Naive B cell (primary cell): ENCODE data around the gene LMNTD2. TPM values are rescaled to one million over a fixed set of nuclear protein-coding genes. Genes with fewer than 3 reads are reported as not detected.

Experiments
- ATAC-seq, 2 donors: fragments of 150-1000 bp; cut with Tn5 transposase; 2 replicates each; pipeline ENCODE4 v1.10.0; 2021; ENCODE audit warnings: low read depth in 2 of 2, mild to moderate bottlenecking in 2 of 2, moderate library complexity in 2 of 2
- DNase-seq: peaks from one replicate; pipeline ENCODE4 v3.0.0; 2022
- H3K27ac Mint-ChIP-seq, 6 donors: one replicate each; pipeline ENCODE4 v1.8.0; 2020 to 2022; ENCODE audit warnings: mild to moderate bottlenecking in 6 of 6, mixed read lengths in 6 of 6, moderate library complexity in 5 of 6, inconsistent platforms in 2 of 6
- H3K27me3 Mint-ChIP-seq, 3 donors: one replicate each; pipeline ENCODE4 v1.8.0; 2021 to 2022; ENCODE audit warnings: mixed read lengths in 3 of 3, mild to moderate bottlenecking in 1 of 3
- H3K36me3 Mint-ChIP-seq, 2 donors: one replicate each; pipeline ENCODE4 v1.8.0; 2020 to 2022; ENCODE audit warnings: mixed read lengths in 2 of 2, inconsistent platforms in 1 of 2, mild to moderate bottlenecking in 1 of 2
- H3K4me1 Mint-ChIP-seq, 3 donors: one replicate each; pipeline ENCODE4 v1.8.0; 2020 to 2022; ENCODE audit warnings: mixed read lengths in 3 of 3, inconsistent platforms in 1 of 3, mild to moderate bottlenecking in 1 of 3, moderate library complexity in 1 of 3
- H3K4me3 Mint-ChIP-seq, 8 donors: one replicate each; pipeline ENCODE4 v1.8.0; 2020 to 2022; ENCODE audit warnings: mild to moderate bottlenecking in 8 of 8, mixed read lengths in 8 of 8, moderate library complexity in 8 of 8, inconsistent platforms in 2 of 8
- H3K9me3 Mint-ChIP-seq, 7 donors: one replicate each; pipeline ENCODE4 v1.8.0; 2020 to 2022; ENCODE audit warnings: mixed read lengths in 7 of 7, mild to moderate bottlenecking in 5 of 7, inconsistent platforms in 2 of 7, moderate library complexity in 1 of 7
- polyA plus RNA-seq, 6 donors: library from polyadenylated mRNA; unstranded; fragments of 300-500 nt; fragmentation: Illumina TruSeq; gene quantifications; one replicate each; pipeline ENCODE4 v1.2.3, GENCODE V29; 2021; ENCODE audit warnings: low read depth in 6 of 6

LMNTD2 gene
- polyA plus RNA-seq, 6 donors from 2014 or later = 2.1 to 4.8 (median 2.9) TPM

DNA sequence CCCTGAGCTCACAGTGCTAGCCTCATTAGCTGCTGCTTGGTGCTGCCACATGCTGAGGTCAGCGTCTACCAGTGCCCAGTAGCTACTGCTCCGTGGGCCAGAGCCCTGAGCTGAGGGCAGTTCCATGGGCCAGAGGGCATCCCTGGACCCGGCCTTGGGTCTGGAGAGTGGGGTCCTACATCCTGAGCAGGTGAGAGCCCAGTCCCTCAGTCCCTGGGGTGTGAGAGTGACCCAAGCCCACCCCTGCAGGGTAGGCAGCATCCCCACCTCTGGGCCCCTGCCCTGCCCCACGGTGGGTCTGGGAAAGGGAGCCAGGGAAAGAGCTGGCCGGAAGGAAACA is 9.8 kb downstream of the LMNTD2 start:
- Mint-ChIP-seq H3K4me1 (peaks cover 0 to 4% (median 0%) of the 10 kb centered on the region in 3 donors), H3K9me3 (no peaks in the 10 kb centered on the region)

GRCh38 chr11:550021-550745 is 10.4 kb downstream of the LMNTD2 start:
- peaks cover 0 to 4% (median 0%) of the 10 kb centered on the region in 3 donors for H3K4me1 Mint-ChIP-seq
- DNase-seq = no peak
- no peak for ATAC-seq
- H3K27me3 Mint-ChIP-seq = no peaks in the 10 kb centered on the region
- no peak overlapping the region for H3K4me3 Mint-ChIP-seq
- H3K27ac Mint-ChIP-seq = no peak overlapping the region
- H3K36me3 Mint-ChIP-seq = no peaks in the 10 kb centered on the region
- H3K9me3 Mint-ChIP-seq = no peaks in the 10 kb centered on the region

More for the DNA sequence above, 9.8 kb downstream of the LMNTD2 start:
- Mint-ChIP-seq H3K4me3 (no peak overlapping the region), H3K27ac (no peak overlapping the region), H3K36me3 (no peaks in the 10 kb centered on the region), H3K27me3 (no peaks in the 10 kb centered on the region)
- ATAC-seq (no peak), DNase-seq (no peak)

DNA sequence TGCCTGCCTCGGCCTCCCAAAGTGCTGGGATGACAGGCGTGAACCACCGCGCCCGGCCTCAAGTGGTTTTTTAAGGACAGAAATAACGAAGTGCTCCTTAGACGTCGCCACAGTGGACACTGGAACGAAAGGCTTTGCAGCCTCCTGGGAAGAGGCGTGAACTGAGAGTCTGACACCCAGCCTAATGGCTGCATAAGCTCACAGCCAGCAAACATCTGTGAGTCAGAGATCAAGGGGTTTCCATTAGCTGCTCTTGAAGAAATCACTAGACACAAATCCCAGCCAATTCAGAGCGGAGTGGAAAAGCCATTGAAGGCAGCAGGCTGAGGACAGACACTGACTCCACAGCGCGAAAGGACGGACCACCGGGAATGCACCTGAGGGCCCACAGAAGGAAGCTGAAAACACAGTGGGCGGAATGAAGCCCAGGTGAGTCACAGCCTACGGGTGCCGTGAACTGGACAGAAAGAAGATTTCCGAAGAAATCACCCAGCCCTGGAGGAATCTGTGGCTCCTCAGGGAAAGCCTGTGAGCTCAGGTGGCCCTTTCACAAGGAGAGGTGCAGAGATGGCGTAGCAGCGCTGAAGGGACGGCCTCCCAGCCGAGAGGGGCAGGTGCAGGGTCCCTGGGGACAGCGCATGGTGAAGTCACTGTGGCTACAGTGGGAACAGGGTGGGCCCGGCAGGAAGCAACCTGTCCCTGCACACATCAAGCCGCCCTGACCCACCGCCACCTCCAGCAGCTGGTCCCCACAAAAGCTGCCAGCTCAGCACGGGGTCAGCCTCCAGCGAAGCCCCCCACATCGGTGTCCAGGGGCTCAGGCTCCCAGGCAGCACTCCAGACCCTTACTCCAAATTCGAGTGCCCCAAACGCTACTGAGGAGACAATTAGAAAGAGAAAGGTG is 11.6 kb downstream of the LMNTD2 start:
- H3K27me3 Mint-ChIP-seq = no peaks in the 10 kb centered on the region
- peaks cover 0 to under 1% (median 0%) of the 10 kb centered on the region in 3 donors for H3K4me1 Mint-ChIP-seq
- H3K9me3 Mint-ChIP-seq = no peaks in the 10 kb centered on the region
- peak in 1 of 2 donors; percentile 25 for ATAC-seq
- no peak overlapping the region for H3K27ac Mint-ChIP-seq
- DNase-seq = no peak
- no peaks in the 10 kb centered on the region for H3K36me3 Mint-ChIP-seq
- H3K4me3 Mint-ChIP-seq = no peak overlapping the region

DNA sequence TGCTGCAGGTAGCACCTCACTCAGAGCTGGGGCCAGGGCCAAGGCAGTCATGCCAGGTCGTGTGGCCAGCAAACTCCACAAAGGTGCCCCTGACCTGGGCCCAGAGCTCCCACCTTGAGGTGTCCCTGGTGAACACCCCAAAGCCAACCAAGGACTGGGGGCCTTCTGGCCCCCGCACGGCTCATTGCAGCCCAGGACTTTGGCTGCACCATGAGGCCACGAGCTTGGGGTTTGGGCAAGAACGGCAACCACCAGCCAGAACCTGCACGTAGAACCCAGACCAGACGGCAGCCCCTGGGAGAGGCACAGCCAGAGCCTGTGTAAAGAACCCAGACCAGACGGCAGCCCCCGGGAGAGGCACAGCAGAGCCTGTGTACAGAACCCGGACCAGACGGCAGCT is 15.4 kb downstream of the LMNTD2 start:
- Mint-ChIP-seq H3K27me3 (no peaks in the 10 kb centered on the region), H3K4me3 (no peak overlapping the region), H3K9me3 (no peaks in the 10 kb centered on the region), H3K27ac (no peak overlapping the region), H3K36me3 (no peaks in the 10 kb centered on the region), H3K4me1 (peaks cover 0 to 3% (median 0%) of the 10 kb centered on the region in 3 donors)
- ATAC-seq (no peak), DNase-seq (no peak)

DNA sequence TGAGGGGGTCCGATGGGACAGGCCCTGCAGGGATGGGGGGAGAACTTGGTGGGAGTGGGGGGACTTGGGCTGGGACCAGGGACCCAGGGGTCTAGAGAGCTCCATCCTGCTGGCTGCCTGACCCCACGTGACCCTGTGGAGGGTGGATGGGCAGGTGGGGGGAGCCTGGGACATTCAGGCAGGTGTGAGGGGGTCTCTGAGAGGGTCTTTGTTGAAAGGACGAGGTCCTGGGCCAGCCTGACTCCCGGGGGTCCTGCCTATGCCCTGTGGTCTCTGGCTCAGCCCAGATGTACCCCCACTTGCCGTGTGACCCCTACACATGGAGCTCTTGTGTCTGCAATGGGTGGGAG is 15.7 kb downstream of the LMNTD2 start:
- ATAC-seq (no peak), DNase-seq (no peak)
- no peak overlapping the region for H3K4me3 Mint-ChIP-seq
- H3K9me3 Mint-ChIP-seq = no peaks in the 10 kb centered on the region
- no peak overlapping the region for H3K27ac Mint-ChIP-seq
- H3K36me3 Mint-ChIP-seq = no peaks in the 10 kb centered on the region
- no peaks in the 10 kb centered on the region for H3K27me3 Mint-ChIP-seq
- H3K4me1 Mint-ChIP-seq = peaks cover 0 to 3% (median under 1%) of the 10 kb centered on the region in 3 donors

DNA sequence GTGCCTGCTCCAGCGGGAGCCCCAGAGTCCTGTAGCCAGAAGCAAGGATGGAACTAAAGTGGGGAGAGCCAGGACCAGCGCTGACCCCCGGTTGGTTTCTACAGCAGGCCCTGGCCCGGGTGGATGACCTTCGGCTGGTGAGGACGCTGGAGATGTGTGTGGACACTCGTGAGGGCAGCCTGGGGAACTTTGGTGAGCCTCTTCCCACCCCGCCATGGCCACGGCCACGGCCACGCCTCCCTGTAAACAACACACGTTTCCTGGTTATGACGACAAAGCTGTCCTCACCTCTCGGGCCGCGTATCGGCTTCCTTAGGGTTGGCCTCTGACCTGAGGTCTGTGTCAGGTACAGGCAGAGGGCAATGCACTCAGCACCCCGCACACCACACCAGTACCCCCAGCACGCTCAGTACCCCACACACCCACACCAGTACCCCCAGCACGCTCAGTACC is 19.1 kb downstream of the LMNTD2 start:
- ATAC-seq (no peak), DNase-seq (no peak)
- H3K27ac Mint-ChIP-seq = no peak overlapping the region

GRCh38 chr11:540583-541432 is 19.7 kb downstream of the LMNTD2 start:
- Mint-ChIP-seq H3K4me3 (peak overlapping the region in 1 of 8 donors; percentile 47), H3K27ac (peak overlapping the region in 1 of 6 donors; percentile 53), H3K9me3 (no peaks in the 10 kb centered on the region), H3K4me1 (peaks cover 21 to 25% (median 22%) of the 10 kb centered on the region in 3 donors), H3K36me3 (no peaks in the 10 kb centered on the region), H3K27me3 (no peaks in the 10 kb centered on the region)
- DNase-seq (no peak), ATAC-seq (no peak)

More for the DNA sequence above, 19.1 kb downstream of the LMNTD2 start:
- Mint-ChIP-seq H3K36me3 (no peaks in the 10 kb centered on the region), H3K9me3 (no peaks in the 10 kb centered on the region), H3K4me3 (no peak overlapping the region), H3K4me1 (peaks cover 17 to 22% (median 18%) of the 10 kb centered on the region in 3 donors), H3K27me3 (no peaks in the 10 kb centered on the region)

DNA sequence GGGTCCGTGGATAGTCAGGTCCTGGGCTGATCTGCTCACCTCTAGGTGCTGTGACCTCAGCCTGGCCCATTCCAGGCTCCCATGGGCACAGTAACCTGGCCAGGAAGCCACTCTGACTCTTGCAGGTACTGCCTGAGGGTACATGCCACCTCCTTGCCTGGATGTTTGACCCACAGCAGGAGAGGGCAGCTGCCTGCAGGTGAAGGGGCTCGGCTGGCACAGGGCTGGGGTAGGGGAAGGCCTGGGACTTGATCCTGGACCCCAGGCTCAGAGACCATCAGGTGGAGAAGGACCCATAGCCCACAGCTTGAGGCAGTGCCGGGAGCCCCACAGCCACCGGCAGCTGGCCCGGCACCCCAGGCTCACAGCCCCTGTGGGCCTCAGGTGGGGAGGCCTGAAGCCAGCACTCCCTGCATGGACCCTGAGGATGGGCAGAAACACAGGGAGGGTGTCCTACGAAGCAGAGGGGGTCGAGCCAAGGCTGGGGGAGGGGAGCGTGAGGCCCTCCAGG is 20.5 kb downstream of the LMNTD2 start:
- Mint-ChIP-seq H3K4me3 (no peak overlapping the region), H3K36me3 (no peaks in the 10 kb centered on the region), H3K27me3 (no peaks in the 10 kb centered on the region), H3K4me1 (peaks cover 21 to 25% (median 22%) of the 10 kb centered on the region in 3 donors), H3K9me3 (no peaks in the 10 kb centered on the region), H3K27ac (peak overlapping the region in 2 of 6 donors; percentile 53 to 67)
- DNase-seq (no peak), ATAC-seq (no peak)

DNA sequence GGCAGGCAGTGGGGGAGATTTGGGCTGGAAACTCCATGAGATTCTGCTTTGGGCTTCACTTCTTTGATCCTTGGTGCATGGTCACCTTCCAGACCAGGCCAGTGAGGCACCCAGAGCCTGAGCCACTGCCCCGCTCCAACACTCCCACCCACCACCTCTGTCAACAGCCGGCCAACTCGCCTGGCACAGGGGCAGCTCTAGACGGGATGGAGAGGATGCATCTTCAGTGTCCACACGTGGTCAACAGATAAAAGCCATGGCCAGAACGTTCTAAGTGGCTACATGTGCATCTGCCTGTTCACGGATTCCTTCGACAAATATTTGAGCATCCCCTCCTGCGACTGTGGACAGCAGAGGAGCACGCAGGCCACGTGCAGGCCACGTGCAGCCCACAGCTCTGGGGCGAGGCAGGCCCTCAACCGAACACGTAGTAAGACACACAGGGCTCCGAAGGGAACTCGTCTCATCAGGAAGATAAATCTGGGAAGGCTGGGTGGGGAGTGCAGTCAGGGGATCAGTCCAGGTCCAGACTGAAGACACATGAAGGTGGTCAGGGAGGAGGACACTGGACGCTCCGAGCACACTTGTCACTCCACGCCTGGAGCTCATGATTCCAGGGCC is 22.0 kb downstream of the LMNTD2 start:
- Mint-ChIP-seq H3K27ac (peak overlapping the region in 5 of 6 donors; percentile 59 to 100 (median 97)), H3K4me1 (peaks cover 21 to 34% (median 22%) of the 10 kb centered on the region in 3 donors), H3K4me3 (peak overlapping the region in 7 of 8 donors; percentile 2 to 99 (median 96)), H3K27me3 (no peaks in the 10 kb centered on the region), H3K9me3 (no peaks in the 10 kb centered on the region), H3K36me3 (no peaks in the 10 kb centered on the region)
- DNase-seq = no peak
- ATAC-seq = no peak

DNA sequence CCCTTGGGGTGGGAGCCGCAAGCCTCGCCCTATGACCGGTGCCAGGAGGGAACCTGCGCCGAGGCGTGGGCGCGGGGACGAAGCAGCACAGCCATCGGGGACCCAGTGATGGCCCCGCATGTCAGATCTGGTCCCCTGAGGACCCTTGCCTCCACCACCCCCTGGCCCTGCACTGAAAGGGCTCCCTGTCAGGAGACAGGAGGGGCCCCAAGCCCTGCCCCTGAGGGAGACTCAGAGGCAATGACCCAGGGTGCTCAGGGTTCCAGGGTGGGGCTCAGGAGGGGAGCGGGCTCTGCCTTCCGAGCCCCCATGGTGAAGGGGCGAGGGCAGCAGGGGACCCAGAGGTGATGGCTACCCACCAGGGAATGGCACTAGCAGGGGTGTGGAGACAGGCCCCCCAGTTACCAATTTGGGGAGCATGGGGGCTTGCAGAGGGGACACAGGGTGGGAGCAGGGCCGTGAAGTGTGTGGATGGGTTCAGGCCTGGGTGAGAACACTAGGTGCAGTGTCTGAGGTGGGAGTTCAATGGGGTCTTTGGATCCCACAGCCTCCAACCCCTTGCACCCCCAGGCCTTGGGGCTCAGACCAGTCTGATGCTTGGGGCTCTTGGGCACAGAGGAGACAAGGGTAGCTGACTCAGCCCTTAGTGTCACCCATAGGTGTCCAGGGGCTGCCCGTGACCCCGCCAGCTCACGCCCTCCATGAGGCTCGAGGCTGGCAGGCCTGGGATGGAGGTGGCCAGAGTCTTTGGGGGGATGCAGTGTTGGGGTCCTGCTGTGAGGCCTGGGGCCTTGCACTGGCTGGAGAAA is 22.7 kb downstream of the LMNTD2 start:
- no peaks in the 10 kb centered on the region for H3K27me3 Mint-ChIP-seq
- ATAC-seq (no peak), DNase-seq (no peak)

GRCh38 chr11:536841-537621 is 23.5 kb downstream of the LMNTD2 start, which contains the start of gene LRRC56:
TSS of gene LRRC56 (plus strand) at chr11:537527. CDS start at chr11:540685, 3,158 bp downstream.
- peak within 1 kb of the TSS; percentile 98 to 100 (median 100) for H3K27ac Mint-ChIP-seq
- ATAC-seq (peak; percentile 54 to 60), DNase-seq (peak; percentile 100)
- peaks cover 19 to 39% (median 22%) of the 10 kb centered on the region in 3 donors for H3K4me1 Mint-ChIP-seq
- H3K27me3 Mint-ChIP-seq = no peaks in the 10 kb centered on the region
- no peaks in the 10 kb centered on the region for H3K9me3 Mint-ChIP-seq
- H3K36me3 Mint-ChIP-seq = no peaks in the 10 kb centered on the region
- peak within 1 kb of the TSS; percentile 84 to 99 (median 96) for H3K4me3 Mint-ChIP-seq

More for the DNA sequence above, 22.7 kb downstream of the LMNTD2 start:
- Mint-ChIP-seq H3K9me3 (no peaks in the 10 kb centered on the region), H3K27ac (peak overlapping the region; percentile 94 to 100 (median 98)), H3K4me3 (peak overlapping the region; percentile 84 to 99 (median 96)), H3K36me3 (no peaks in the 10 kb centered on the region), H3K4me1 (peaks cover 21 to 34% (median 22%) of the 10 kb centered on the region in 3 donors)
